H1 (cell line): ENCODE results near the gene MAP7D1. TPM values are rescaled to one million over a fixed set of nuclear protein-coding genes. Genes with fewer than 3 reads are reported as not detected.
A peak's percentile ranks its signal among the peaks of the same experiment; 100 is the strongest.

Experiments
- CTCF ChIA-PET: fragments of 300-600 bp; sonication (Branson Sonifier 250); formaldehyde crosslinking; loops from one replicate; lab custom pipeline; 2021; ENCODE audit not compliant: partially characterized antibody; lab: Charles Lee
- POLR2A ChIA-PET: fragments of 300-600 bp; sonication (Branson Sonifier 250); formaldehyde crosslinking; loops from one replicate; lab custom pipeline; 2021; ENCODE audit warnings: inconsistent platforms; ENCODE audit not compliant: partially characterized antibody; lab: Charles Lee
- DNase-seq, 2 experiments: peaks; one replicate each; pipeline versions ENCODE4 v3.0.0 to v3.0.0-alpha.2; 2010 to 2022; ENCODE audit warnings: low spot score in 2 of 2, low read depth in 1 of 2, mixed read lengths in 1 of 2
- FAIRE-seq: peaks from 2 replicates; lab custom pipeline; 2011; peaks lifted over from hg19 to GRCh38; lab: Jason Lieb, UNC
- H2AFZ ChIP-seq: 2 replicates; pipeline ENCODE4 v1.8.1; 2012; ENCODE audit warnings: low read length, inconsistent platforms
- H2AK5ac ChIP-seq: 2 replicates; pipeline ENCODE4 v1.6.1; 2013; ENCODE audit warnings: low read depth, low read length
- H2BK120ac ChIP-seq: replicated peaks from 2 replicates; pipeline ENCODE3; 2013; ENCODE audit warnings: low read depth, low read length, inconsistent platforms
- H2BK12ac ChIP-seq: 2 replicates; pipeline ENCODE4 v1.6.1; 2013; ENCODE audit warnings: low read depth, low read length
- H2BK15ac ChIP-seq: 2 replicates; pipeline ENCODE4 v1.6.1; 2013; ENCODE audit warnings: low read length
- H2BK20ac ChIP-seq: 2 replicates; pipeline ENCODE4 v1.6.1; 2013; ENCODE audit warnings: low read length
- H2BK5ac ChIP-seq: 2 replicates; pipeline ENCODE4 v1.6.1; 2013; ENCODE audit warnings: low read depth, low read length
- H3K14ac ChIP-seq: 2 replicates; pipeline ENCODE4 v1.6.1; 2013; ENCODE audit warnings: inconsistent platforms; ENCODE audit not compliant: insufficient read length
- H3K18ac ChIP-seq: 2 replicates; pipeline ENCODE4 v1.6.1; 2013; ENCODE audit warnings: low read length; ENCODE audit errors: extremely low read depth
- H3K23ac ChIP-seq: 2 replicates; pipeline ENCODE4 v1.6.1; 2013; ENCODE audit warnings: inconsistent platforms; ENCODE audit not compliant: insufficient read length
- H3K23me2 ChIP-seq: 2 replicates; pipeline ENCODE4 v1.6.1; 2013; ENCODE audit warnings: low read depth, low read length
- H3K27ac ChIP-seq: 2 replicates; pipeline ENCODE4 v1.6.1; 2011; ENCODE audit warnings: low read depth, low read length, inconsistent platforms
- H3K27me3 ChIP-seq, 4 experiments: replicated peaks in 1 of 4; 1 replicate in 1 of 4; 2 replicates in 3 of 4; pipeline versions ENCODE4 v1.6.1 to v1.8.1; 2011 to 2013; ENCODE audit warnings: low read length in 3 of 4, mild to moderate bottlenecking in 3 of 4, inconsistent platforms in 2 of 4, mixed read lengths in 2 of 4, moderate library complexity in 1 of 4; ENCODE audit not compliant: control insufficient read depth in 3 of 4, insufficient read depth in 3 of 4; ENCODE audit errors: extremely low read depth in 1 of 4
- H3K36me3 ChIP-seq, 4 experiments: 2 replicates each; pipeline versions ENCODE4 v1.6.1 to v1.8.1; 2011 to 2013; ENCODE audit warnings: mild to moderate bottlenecking in 4 of 4, low read length in 3 of 4, moderate library complexity in 2 of 4, control low read depth in 1 of 4, inconsistent platforms in 1 of 4; ENCODE audit not compliant: insufficient read depth in 4 of 4, control insufficient read depth in 2 of 4
- H3K4ac ChIP-seq: replicated peaks from 2 replicates; pipeline ENCODE3; 2013; ENCODE audit warnings: low read length, low read depth, mixed read lengths, inconsistent platforms; ENCODE audit not compliant: insufficient read length
- H3K4me1 ChIP-seq, 4 experiments: replicated peaks in 1 of 4; 1 replicate in 1 of 4; 2 replicates in 3 of 4; pipeline versions ENCODE4 v1.6.1 to v1.8.1; 2011 to 2013; ENCODE audit warnings: low read length in 3 of 4, inconsistent platforms in 2 of 4, mixed read lengths in 1 of 4; ENCODE audit not compliant: insufficient read depth in 4 of 4, control insufficient read depth in 3 of 4
- H3K4me2 ChIP-seq, 2 experiments: 2 replicates each; pipeline versions ENCODE4 v1.6.1 to v1.8.1; 2011 to 2013; ENCODE audit warnings: low read depth in 2 of 2, low read length in 2 of 2, control low read depth in 1 of 2, inconsistent platforms in 1 of 2, mild to moderate bottlenecking in 1 of 2; ENCODE audit not compliant: insufficient read depth in 1 of 2
- H3K4me3 ChIP-seq, 4 experiments: fragments of 200-600, 300-600 bp in 1 of 4; sonication (generic), shearing (Covaris generic), sonication (Bioruptor Twin) in 1 of 4; 2 replicates each; pipeline versions ENCODE4 v1.5.1 to v1.8.1; 2011 to 2016; ENCODE audit warnings: low read length in 4 of 4, low read depth in 3 of 4, control low read depth in 2 of 4, inconsistent platforms in 2 of 4, mild to moderate bottlenecking in 2 of 4, mixed read lengths in 1 of 4, moderate library complexity in 1 of 4; ENCODE audit not compliant: insufficient read depth in 2 of 4; ENCODE audit errors: extremely low read depth in 1 of 4
- H3K56ac ChIP-seq: replicated peaks from 2 replicates; pipeline ENCODE3; 2013; ENCODE audit warnings: low read depth, mild to moderate bottlenecking, mixed read lengths, low read length, inconsistent platforms; ENCODE audit not compliant: insufficient read length
- H3K79me1 ChIP-seq: 2 replicates; pipeline ENCODE4 v1.6.1; 2013; ENCODE audit warnings: low read depth, low read length, control low read depth
- H3K79me2 ChIP-seq, 2 experiments: 2 replicates each; pipeline versions ENCODE4 v1.6.1 to v1.8.1; 2012 to 2013; ENCODE audit warnings: low read length in 2 of 2, mild to moderate bottlenecking in 2 of 2, inconsistent platforms in 1 of 2; ENCODE audit not compliant: insufficient read depth in 2 of 2, control insufficient read depth in 1 of 2
- H3K9ac ChIP-seq, 4 experiments: replicated peaks in 1 of 4; 1 replicate in 1 of 4; 2 replicates in 3 of 4; pipeline versions ENCODE4 v1.6.1 to v1.8.1; 2011 to 2013; ENCODE audit warnings: low read depth in 3 of 4, low read length in 3 of 4, control low read depth in 2 of 4, mild to moderate bottlenecking in 2 of 4, moderate library complexity in 2 of 4, inconsistent platforms in 1 of 4; ENCODE audit errors: extremely low read depth in 1 of 4
- H3K9me3 ChIP-seq, 2 experiments: 2 replicates each; pipeline versions ENCODE4 v1.6.1 to v1.8.1; 2012 to 2013; ENCODE audit warnings: mild to moderate bottlenecking in 2 of 2, moderate library complexity in 2 of 2, control low read depth in 1 of 2, inconsistent platforms in 1 of 2, low read depth in 1 of 2, low read length in 1 of 2, mixed read lengths in 1 of 2; ENCODE audit not compliant: insufficient read depth in 2 of 2
- H4K20me1 ChIP-seq, 2 experiments: replicated peaks in 1 of 2; 2 replicates each; pipeline versions ENCODE3 to v1.8.1; 2011 to 2013; ENCODE audit warnings: inconsistent platforms in 2 of 2, low read length in 2 of 2, mild to moderate bottlenecking in 1 of 2; ENCODE audit not compliant: insufficient read depth in 2 of 2, control insufficient read depth in 1 of 2
- H4K5ac ChIP-seq: 2 replicates; pipeline ENCODE4 v1.6.1; 2013; ENCODE audit warnings: low read length, low read depth, mixed read lengths, inconsistent platforms; ENCODE audit not compliant: insufficient read length
- H4K8ac ChIP-seq: 2 replicates; pipeline ENCODE4 v1.8.0; 2013; ENCODE audit warnings: mild to moderate bottlenecking, moderate library complexity, low read length, inconsistent platforms; ENCODE audit not compliant: insufficient read depth; ENCODE audit errors: extremely low read depth
- H4K91ac ChIP-seq: replicated peaks from 2 replicates; pipeline ENCODE3; 2013; ENCODE audit warnings: low read length, mixed read lengths, inconsistent platforms; ENCODE audit not compliant: insufficient read length
- BCL11A ChIP-seq, 2 experiments: IDR thresholded peaks; one replicate each; pipeline ENCODE4 v1.6.1; 2011; ENCODE audit warnings: low read depth in 2 of 2, low read length in 2 of 2, mild to moderate bottlenecking in 2 of 2
- BRCA1 ChIP-seq: IDR thresholded peaks from 2 replicates; pipeline ENCODE4 v1.6.1; 2012; ENCODE audit warnings: low read depth, low read length, improper control_type of control experiment
- FOSL1 ChIP-seq: IDR thresholded peaks from 2 replicates; pipeline ENCODE4 v1.6.1; 2011; ENCODE audit warnings: mild to moderate bottlenecking, low read depth, low read length, moderate library complexity; ENCODE audit not compliant: insufficient read depth
- KDM4A ChIP-seq: IDR thresholded peaks from one replicate; pipeline ENCODE4 v1.7.1; 2012; ENCODE audit warnings: low read depth, mild to moderate bottlenecking, moderate library complexity, low read length, inconsistent platforms; ENCODE audit not compliant: severe bottlenecking
- KDM5A ChIP-seq: fragments of 200-600 bp; IDR thresholded peaks from 2 replicates; pipeline ENCODE4 v1.7.1; 2012; ENCODE audit warnings: mild to moderate bottlenecking, low read length, inconsistent platforms, mixed read lengths
- POLR2A ChIP-seq, 2 experiments: IDR thresholded peaks; 1 replicate in 1 of 2; 2 replicates in 1 of 2; pipeline ENCODE4 v1.6.1; 2011; ENCODE audit warnings: low read depth in 2 of 2, low read length in 2 of 2, mild to moderate bottlenecking in 2 of 2; ENCODE audit errors: control extremely low read depth in 1 of 2
- WGBS, 2 experiments: shearing (Covaris generic) in 1 of 2; methylation state at CpG; one replicate each; pipeline versions ENCODE4 v1.1.6 to v1.1.7; 2013 to 2015; ENCODE audit warnings: low lambda C conversion rate in 2 of 2, mixed read lengths in 2 of 2, inconsistent platforms in 1 of 2, low coverage in 1 of 2, missing lambda C conversion rate in 1 of 2; ENCODE audit not compliant: insufficient replicate concordance in 2 of 2, insufficient coverage in 1 of 2, insufficient read length in 1 of 2; ENCODE audit errors: extremely low coverage in 1 of 2, missing lambda C conversion rate in 1 of 2; 5-methylcytosine and 5-hydroxymethylcytosine counted together
- polyA plus RNA-seq, 7 experiments: library from polyadenylated mRNA; depleted of rRNA in 3 of 7; stranded (reverse) in 5 of 7; unstranded in 2 of 7; fragments of >200 nt in 5 of 7; fragments of 200-250 nt in 2 of 7; gene quantifications; 1 replicate in 5 of 7; 2 replicates in 1 of 7; 4 replicates in 1 of 7; pipeline versions ENCODE4 v1.2.1 to v1.2.3, GENCODE V29; 2011 to 2013; ENCODE audit warnings: missing spikeins in 2 of 7, mixed read lengths in 2 of 7
- total RNA-seq: library from RNA; stranded (reverse); fragmentation: NEBNext Ultra II Directional; extraction: Animal tissue kit (Norgen Biotek cat#: 25700); gene quantifications from 2 replicates; pipeline ENCODE4 v1.2.1, GENCODE V29; 2021

The MAP7D1 gene
- total and polyA plus RNA-seq, 2 of the 8 experiments (the other 6 are each of a cell fraction or from before 2014, with no cell fraction given) = 18.2 to 52.4 TPM

GRCh38 chr1:36148821-36149236, 7.1 kb upstream of the MAP7D1 start:
- H2BK15ac ChIP-seq = 0 out of 2 replicates have a peak overlapping the region, but pooled peaks have one; percentile 40
- no peak overlapping the region for H2BK20ac ChIP-seq
- DNase-seq (no peak), FAIRE-seq (no peak)
- H3K23ac ChIP-seq = no peak overlapping the region
- H3K27me3 ChIP-seq = peaks cover 6 to 16% (median 12%) of the 10 kb centered on the region in 4 experiments
- H4K91ac ChIP-seq = peak overlapping the region; percentile 66
- H3K56ac ChIP-seq = peak overlapping the region; percentile 47
- peak overlapping the region; percentile 87 for H2BK5ac ChIP-seq
- H3K9ac ChIP-seq = peak overlapping the region; percentile 62 to 70 (median 68)
- no peaks in the 10 kb centered on the region for H3K36me3 ChIP-seq
- peak overlapping the region; percentile 96 for H2AFZ ChIP-seq
- peak overlapping the region; percentile 93 for H4K8ac ChIP-seq
- H3K27ac ChIP-seq = peak overlapping the region; percentile 62
- H2BK12ac ChIP-seq = peak overlapping the region; percentile 60; the same call in 1 of the 2 replicates
- WGBS, 2 experiments = 7% methylated on average over 16 of the region's 16 CpGs; no CpG with 5 or more reads in 1 of the 2 experiments
- H3K4me3 ChIP-seq = peak overlapping the region; percentile 68 to 85 (median 79)
- TF ChIP-seq POLR2A (IDR thresholded peaks at IDR 0.05; ENCODE audit: control extremely low read depth in 1 of 2, low read depth in 2 of 2, low read length in 2 of 2) (peak in 1 of 2 experiments; percentile 43; a peak in 1 of 3 replicates), KDM5A (0 out of 2 replicates have a peak, but pooled peaks have one; percentile 4), BRCA1 (no peak), KDM4A (peak; percentile 47), FOSL1 (no peak), BCL11A (IDR thresholded peaks at IDR 0.05; ENCODE audit: low read depth in 2 of 2, low read length in 2 of 2) (no peak)
- TF ChIP-seq, all 59 proteins: peak for 3
- no peak overlapping the region for H2AK5ac ChIP-seq
- peaks cover 8 to 19% (median 15%) of the 10 kb centered on the region in 4 experiments for H3K4me1 ChIP-seq
- peak overlapping the region; percentile 91 for H3K4ac ChIP-seq
- peak overlapping the region; percentile 63 to 92 for H3K4me2 ChIP-seq
- H4K20me1 ChIP-seq = no peaks in the 10 kb centered on the region
- peak overlapping the region; percentile 19 for H4K5ac ChIP-seq
- CTCF ChIA-PET = interaction anchor here (0.8 to 10.1 kb wide), 34 partner anchors 9 to 334 kb away, joined by 3 to 261 read pairs (median 6); partner anchors contain the start of genes CSF3R and THRAP3
- no peak overlapping the region; the same call in 1 of the 2 replicates for H3K18ac ChIP-seq
- H2BK120ac ChIP-seq = peak overlapping the region; percentile 88
- 0 out of 2 replicates have a peak, but pooled peaks cover 4% of the 10 kb centered on the region for H3K79me1 ChIP-seq
- POLR2A ChIA-PET = interaction anchor here (0.8 to 5.4 kb wide), 19 partner anchors 8 to 238 kb away, joined by 3 to 49 read pairs (median 5); partner anchors contain the start of genes EVA1B, SH3D21, TEKT2 and THRAP3
- H3K14ac ChIP-seq = no peak overlapping the region
- H3K23me2 ChIP-seq = peaks cover 4% of the 10 kb centered on the region
- H3K79me2 ChIP-seq = peaks cover 0 to 3% of the 10 kb centered on the region in 2 experiments; a peak in 1 of 4 replicates
- no peaks in the 10 kb centered on the region for H3K9me3 ChIP-seq
